AG04450 (cell line): ENCODE data around the gene BANK1. TPM values are rescaled to one million over a fixed set of nuclear protein-coding genes. Genes with fewer than 3 reads are reported as not detected.

Experiments
- CTCF ChIA-PET: fragments of 300-600, 350-600 bp; formaldehyde crosslinking; extraction: SDS; loops from one replicate; lab custom pipeline; 2022; ENCODE audit warnings: antibody characterized with exemption, inconsistent platforms; lab: Charles Lee
- POLR2A ChIA-PET: fragments of 350-600 bp; formaldehyde crosslinking; extraction: SDS; loops from one replicate; lab custom pipeline; 2021; ENCODE audit warnings: antibody characterized with exemption, inconsistent platforms; lab: Yijun Ruan, JAX
- DNase-seq: peaks from one replicate; pipeline ENCODE4 v3.0.0-alpha.2; 2011; ENCODE audit warnings: low read depth, low spot score
- H3K27ac ChIP-seq: one replicate; pipeline ENCODE4 v1.5.1; 2012; ENCODE audit warnings: low read depth, low read length, control low read depth
- H3K27me3 ChIP-seq: one replicate; pipeline ENCODE4 v1.6.0; 2012; ENCODE audit warnings: low read length; ENCODE audit not compliant: control insufficient read depth, insufficient read depth
- H3K4me3 ChIP-seq: 2 replicates; pipeline ENCODE4 v1.5.1; 2011; ENCODE audit warnings: mild to moderate bottlenecking, low read depth, low read length, control low read depth
- H3K9me3 ChIP-seq: 2 replicates; pipeline ENCODE4 v1.5.1; 2012; ENCODE audit warnings: low read length; ENCODE audit not compliant: control insufficient read depth, insufficient read depth
- CTCF ChIP-seq: IDR thresholded peaks from 2 replicates; pipeline ENCODE4 v1.5.1; 2011; ENCODE audit warnings: low read depth, low read length, control low read depth, inconsistent platforms
- polyA plus RNA-seq: library from polyadenylated mRNA; depleted of rRNA; stranded (reverse); fragments of >200 nt; gene quantifications from 2 replicates; pipeline ENCODE4 v1.2.3, GENCODE V29; 2011

The BANK1 gene
- polyA plus RNA-seq, 1 experiment = 0.53 TPM

GRCh38 chr4:101843054-101843453 is 52.5 kb downstream of the BANK1 start:
- no peak overlapping the region for H3K27ac ChIP-seq
- no peak for DNase-seq
- no peak for TF ChIP-seq CTCF
- H3K27me3 ChIP-seq = no peaks in the 10 kb centered on the region
- CTCF ChIA-PET = no interaction called here
- no peak overlapping the region for H3K4me3 ChIP-seq
- POLR2A ChIA-PET = no interaction called here
- no peaks in the 10 kb centered on the region for H3K9me3 ChIP-seq

DNA sequence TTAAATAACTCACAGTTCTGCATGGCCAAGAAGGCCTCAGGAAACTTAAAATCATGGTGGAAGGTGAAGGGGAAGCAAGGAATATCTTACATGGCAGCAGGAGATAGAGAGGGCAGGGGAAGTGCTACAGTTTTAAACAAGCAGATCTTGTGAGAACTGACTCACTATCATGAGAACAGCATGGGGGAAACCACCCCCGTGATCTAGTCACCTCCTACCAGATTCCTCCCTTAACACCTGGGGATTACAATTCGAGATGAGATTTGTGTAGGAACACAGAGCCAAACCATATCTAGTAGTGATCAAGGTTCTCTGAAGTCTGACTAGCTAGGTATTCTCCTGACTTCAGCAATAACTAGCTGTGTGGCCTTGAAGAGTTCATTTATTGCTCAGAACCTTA is 56.0 kb downstream of the BANK1 start:
- no peaks in the 10 kb centered on the region for H3K27me3 ChIP-seq
- ChIA-PET POLR2A (no interaction called here), CTCF (no interaction called here)
- H3K9me3 ChIP-seq = no peaks in the 10 kb centered on the region
- no peak for TF ChIP-seq CTCF
- DNase-seq = no peak
- H3K27ac ChIP-seq = no peak overlapping the region
- H3K4me3 ChIP-seq = no peak overlapping the region

DNA sequence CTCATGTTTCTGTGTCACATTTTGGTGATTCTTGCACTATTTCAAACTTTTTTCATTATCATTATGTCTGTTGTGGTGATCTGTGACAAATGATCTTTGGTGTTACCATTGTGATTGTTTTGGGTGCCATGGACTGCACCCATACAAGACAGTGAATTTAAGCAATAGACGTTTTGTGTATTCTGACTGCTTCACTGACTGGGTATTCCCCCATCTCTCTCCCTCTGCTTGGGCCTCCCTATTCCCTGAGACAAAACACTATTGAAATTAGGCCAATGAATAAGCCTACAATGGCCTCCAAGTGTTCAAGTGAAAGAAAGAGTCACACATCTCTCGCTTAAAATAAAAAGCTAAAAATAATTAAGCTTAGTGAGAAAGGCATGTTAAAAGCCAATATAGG is 60.2 kb downstream of the BANK1 start:
- no peak overlapping the region for H3K4me3 ChIP-seq
- H3K9me3 ChIP-seq = no peaks in the 10 kb centered on the region
- ChIA-PET POLR2A (no interaction called here), CTCF (interaction anchor here (0.6 kb wide), 1 partner anchor 1754 kb away, joined by 4 read pairs; no protein-coding TSS in a partner anchor)
- H3K27me3 ChIP-seq = no peaks in the 10 kb centered on the region
- no peak for TF ChIP-seq CTCF
- no peak overlapping the region for H3K27ac ChIP-seq
- DNase-seq = no peak

DNA sequence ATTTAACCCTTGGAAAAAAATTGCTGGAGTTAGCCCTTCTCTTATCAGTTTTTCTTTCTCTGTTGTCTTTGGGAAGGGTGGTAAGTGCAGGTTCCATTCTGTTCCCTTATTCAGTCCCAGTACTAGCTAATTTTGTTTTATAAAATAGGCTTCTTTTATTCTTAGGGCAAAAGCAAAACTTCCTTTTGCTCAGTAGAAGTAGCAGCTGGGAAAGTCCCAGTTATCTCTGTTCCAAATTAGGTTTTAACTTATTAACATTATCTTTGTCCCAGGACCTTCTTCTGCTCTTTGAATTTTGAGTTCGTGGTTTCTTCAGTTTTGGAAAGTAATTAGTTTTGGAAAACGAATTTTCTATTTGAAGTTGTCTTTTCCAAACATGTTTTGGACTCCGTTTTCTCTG is 61.1 kb downstream of the BANK1 start:
- TF ChIP-seq CTCF = no peak
- Histone ChIP-seq H3K27ac (no peak overlapping the region), H3K4me3 (no peak overlapping the region), H3K27me3 (no peaks in the 10 kb centered on the region), H3K9me3 (no peaks in the 10 kb centered on the region)
- ChIA-PET POLR2A (no interaction called here), CTCF (no interaction called here)
- DNase-seq = no peak

- no peak for TF ChIP-seq CTCF
- Histone ChIP-seq H3K27ac (no peak overlapping the region), H3K4me3 (no peak overlapping the region), H3K9me3 (no peaks in the 10 kb centered on the region), H3K27me3 (no peaks in the 10 kb centered on the region)
- POLR2A ChIA-PET = no interaction called here
- CTCF ChIA-PET = no interaction called here
- no peak for DNase-seq
Observed at GRCh38 chr4:101853028-101853427, 62.5 kb downstream of the BANK1 start.
